H1 (cell line): ENCODE data around the gene MRPS9. TPM values are rescaled to one million over a fixed set of nuclear protein-coding genes. Genes with fewer than 3 reads are reported as not detected.
A peak's percentile ranks its signal among the peaks of the same experiment; 100 is the strongest.

ENCODE experiments used
- ASH2L ChIP-seq: fragments of 200-600, 300-600 bp; sonication (generic); IDR thresholded peaks from one replicate; pipeline ENCODE4 v1.7.1; 2017; ENCODE audit warnings: low read length
- ATF2 ChIP-seq: IDR thresholded peaks from 2 replicates; pipeline ENCODE4 v1.6.1; 2012; ENCODE audit warnings: low read length, inconsistent platforms
- BRCA1 ChIP-seq: IDR thresholded peaks from 2 replicates; pipeline ENCODE4 v1.6.1; 2012; ENCODE audit warnings: low read depth, low read length, improper control_type of control experiment
- GTF2F1 ChIP-seq: IDR thresholded peaks from 2 replicates; pipeline ENCODE4 v1.6.1; 2012; ENCODE audit warnings: low read depth, low read length, improper control_type of control experiment, borderline replicate concordance
- JUND ChIP-seq: IDR thresholded peaks from 2 replicates; pipeline ENCODE4 v1.6.1; 2011; ENCODE audit warnings: mild to moderate bottlenecking, improper control_type of control experiment, low read length
- KDM5A ChIP-seq: fragments of 200-600 bp; IDR thresholded peaks from 2 replicates; pipeline ENCODE4 v1.7.1; 2012; ENCODE audit warnings: mild to moderate bottlenecking, low read length, inconsistent platforms, mixed read lengths
- MAFK ChIP-seq: IDR thresholded peaks from 2 replicates; pipeline ENCODE4 v1.6.1; 2012; ENCODE audit warnings: low read depth, mild to moderate bottlenecking, improper control_type of control experiment, low read length
- PHF8 ChIP-seq: fragments of 200-600 bp; sonication (generic); conservative IDR thresholded peaks from 2 replicates; pipeline ENCODE4 v1.7.1; 2012; ENCODE audit warnings: low read depth, mild to moderate bottlenecking, inconsistent platforms, low read length, moderate library complexity
- POLR2A ChIP-seq, 2 experiments: IDR thresholded peaks; 1 replicate in 1 of 2; 2 replicates in 1 of 2; pipeline ENCODE4 v1.6.1; 2011; ENCODE audit warnings: low read depth in 2 of 2, low read length in 2 of 2, mild to moderate bottlenecking in 2 of 2; ENCODE audit errors: control extremely low read depth in 1 of 2
- POLR2AphosphoS5 ChIP-seq: IDR thresholded peaks from 2 replicates; pipeline ENCODE4 v1.6.1; 2011; ENCODE audit warnings: low read depth, low read length
- RAD21 ChIP-seq, 2 experiments: IDR thresholded peaks in 1 of 2; conservative IDR thresholded peaks in 1 of 2; 2 replicates each; pipeline ENCODE4 v1.6.1; 2011; ENCODE audit warnings: low read depth in 2 of 2, low read length in 2 of 2, improper control_type of control experiment in 1 of 2, inconsistent platforms in 1 of 2, mild to moderate bottlenecking in 1 of 2, moderate library complexity in 1 of 2
- RBBP5 ChIP-seq: IDR thresholded peaks from 2 replicates; pipeline ENCODE4 v1.7.1; 2012; ENCODE audit warnings: low read depth, mild to moderate bottlenecking, inconsistent platforms, low read length, moderate library complexity, borderline replicate concordance
- SIN3A ChIP-seq, 2 experiments: IDR thresholded peaks in 1 of 2; conservative IDR thresholded peaks in 1 of 2; 2 replicates each; pipeline ENCODE4 v1.6.1; 2011 to 2012; ENCODE audit warnings: low read length in 2 of 2, improper control_type of control experiment in 1 of 2, low read depth in 1 of 2, mild to moderate bottlenecking in 1 of 2
- SIX5 ChIP-seq: IDR thresholded peaks from 2 replicates; pipeline ENCODE4 v1.6.1; 2011; ENCODE audit warnings: mild to moderate bottlenecking, low read depth, low read length
- SP4 ChIP-seq: IDR thresholded peaks from 2 replicates; pipeline ENCODE4 v1.6.1; 2012; ENCODE audit warnings: low read length, inconsistent platforms
- SRF ChIP-seq: IDR thresholded peaks from 2 replicates; pipeline ENCODE4 v1.6.1; 2011; ENCODE audit warnings: mild to moderate bottlenecking, low read depth, low read length, moderate library complexity
- TBP ChIP-seq: IDR thresholded peaks from 2 replicates; pipeline ENCODE4 v1.6.1; 2011; ENCODE audit warnings: low read depth, low read length, improper control_type of control experiment
- polyA plus RNA-seq, 7 experiments: library from polyadenylated mRNA; depleted of rRNA in 3 of 7; stranded (reverse) in 5 of 7; unstranded in 2 of 7; fragments of >200 nt in 5 of 7; fragments of 200-250 nt in 2 of 7; gene quantifications; 1 replicate in 5 of 7; 2 replicates in 1 of 7; 4 replicates in 1 of 7; pipeline versions ENCODE4 v1.2.1 to v1.2.3, GENCODE V29; 2011 to 2013; ENCODE audit warnings: missing spikeins in 2 of 7, mixed read lengths in 2 of 7
- total RNA-seq: library from RNA; stranded (reverse); fragmentation: NEBNext Ultra II Directional; extraction: Animal tissue kit (Norgen Biotek cat#: 25700); gene quantifications from 2 replicates; pipeline ENCODE4 v1.2.1, GENCODE V29; 2021

Gene MRPS9
- total and polyA plus RNA-seq, 2 of the 8 experiments (the other 6 are each of a cell fraction or from before 2014, with no cell fraction given), result 36.2 to 71.0 TPM

DNA sequence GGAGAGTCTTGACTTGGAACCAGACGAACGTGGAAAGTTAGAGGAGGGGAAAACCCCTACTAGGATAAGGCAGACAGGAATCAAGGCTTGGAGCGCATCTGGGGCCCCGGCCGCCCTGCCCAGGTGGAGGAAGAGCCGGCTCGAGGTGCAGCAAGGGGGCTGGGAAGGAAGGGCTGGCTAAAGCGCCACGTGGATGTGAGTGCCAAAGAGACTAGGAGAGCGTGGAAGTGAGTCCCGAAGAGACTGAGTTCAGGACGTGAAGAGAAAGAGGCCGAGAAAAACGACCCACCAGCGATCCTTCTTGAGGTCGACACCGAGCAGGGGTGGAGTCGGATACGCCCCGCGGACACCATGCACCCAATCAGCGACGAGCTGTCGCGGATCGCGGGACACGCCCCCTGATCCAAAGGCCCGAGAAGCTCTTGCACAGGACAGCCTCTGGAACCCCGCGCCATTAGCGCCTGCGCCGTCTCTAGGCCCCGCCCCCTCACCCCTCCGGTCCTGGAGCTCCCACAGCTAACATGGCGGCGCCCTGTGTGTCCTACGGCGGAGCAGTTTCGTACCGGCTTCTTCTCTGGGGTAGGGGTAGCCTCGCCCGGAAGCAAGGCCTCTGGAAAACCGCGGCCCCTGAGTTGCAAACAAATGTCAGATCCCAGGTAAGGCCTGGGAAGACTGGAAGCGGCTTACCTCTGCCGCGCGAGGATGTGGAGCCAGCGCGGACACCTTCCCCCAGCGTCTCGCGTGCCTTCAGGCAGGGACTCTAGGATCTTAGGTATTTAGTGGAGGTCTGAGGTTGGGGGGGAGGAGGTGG, at the start of gene MRPS9 (continued):
- TF ChIP-seq GTF2F1 (no peak), RAD21 (IDR thresholded peaks at IDR 0.05 in 1 of 2, conservative IDR thresholded peaks at IDR 0.05 in 1 of 2; ENCODE audit: low read depth in 2 of 2, low read length in 2 of 2) (no peak), SP4 (no peak), ATF2 (no peak), POLR2AphosphoS5 (peak; percentile 83), SIX5 (no peak), PHF8 (peak; percentile 91), POLR2A (IDR thresholded peaks at IDR 0.05; ENCODE audit: control extremely low read depth in 1 of 2, low read depth in 2 of 2, low read length in 2 of 2) (peak in 1 of 2 experiments; percentile 93; a peak in 2 of 3 replicates), ASH2L (peak; percentile 96), JUND (no peak), SRF (no peak), KDM5A (peak; percentile 49; the same call in 1 of the 2 replicates), BRCA1 (no peak), SIN3A (conservative IDR thresholded peaks at IDR 0.05 in 1 of 2, IDR thresholded peaks at IDR 0.05 in 1 of 2; ENCODE audit: low read depth in 1 of 2, low read length in 2 of 2) (peak; percentile 18 to 64; a peak in 1 of 4 replicates), TBP (peak; percentile 72), RBBP5 (peak; percentile 97; the same call in 1 of the 2 replicates), MAFK (no peak)
